Inferior parietal cortex (tissue), 1 donor: ENCODE measurements around the gene NR3C1.

Experiments
- DNase-seq: peaks from one replicate; pipeline ENCODE4 v3.0.0-alpha.2; 2016; ENCODE audit errors: extremely low spot score

NR3C1 gene

GRCh38 chr5:143362664-143363227, 40.7 kb downstream of the NR3C1 start:
- DNase-seq: no peak

DNA sequence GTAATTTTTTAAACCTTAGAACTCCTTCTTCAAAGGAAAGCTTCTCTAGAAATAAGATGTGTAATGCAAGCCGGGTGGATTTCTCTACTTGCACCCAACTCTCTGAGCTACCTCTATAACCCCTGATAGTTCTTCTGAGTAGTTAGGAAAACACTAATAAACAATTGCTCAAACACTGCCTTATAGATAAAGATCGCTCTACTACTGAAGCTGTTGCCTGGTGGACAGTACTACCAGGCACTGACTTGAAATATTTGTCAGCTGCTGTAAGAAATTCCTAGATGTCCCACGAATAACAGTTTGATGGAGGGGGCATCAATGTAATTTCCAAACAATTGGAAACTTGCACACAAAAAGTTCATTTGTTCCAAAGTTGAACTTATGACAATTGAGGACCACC, 42.0 kb downstream of the NR3C1 start:
- no peak for DNase-seq

GRCh38 chr5:143360755-143361154, 42.7 kb downstream of the NR3C1 start:
- DNase-seq: no peak

DNA sequence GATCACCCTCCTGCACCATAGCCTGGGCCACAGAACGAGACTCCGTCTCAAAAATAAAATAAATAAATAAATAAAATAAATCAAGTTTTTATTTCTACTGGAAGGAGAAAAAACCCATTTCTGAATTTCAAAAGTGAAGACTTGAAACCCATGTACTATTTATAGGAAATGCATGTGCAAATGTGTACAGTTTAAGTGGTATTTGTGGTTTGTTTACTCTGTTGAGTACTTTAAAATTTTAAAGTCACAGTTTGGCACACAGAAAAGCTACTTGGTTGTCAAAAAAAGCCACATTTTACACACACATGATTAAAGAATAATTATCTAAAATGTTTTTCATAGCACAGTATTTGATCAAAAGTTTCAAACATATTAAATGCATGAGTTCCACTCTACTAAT, 43.6 kb downstream of the NR3C1 start:
- no peak for DNase-seq

DNA sequence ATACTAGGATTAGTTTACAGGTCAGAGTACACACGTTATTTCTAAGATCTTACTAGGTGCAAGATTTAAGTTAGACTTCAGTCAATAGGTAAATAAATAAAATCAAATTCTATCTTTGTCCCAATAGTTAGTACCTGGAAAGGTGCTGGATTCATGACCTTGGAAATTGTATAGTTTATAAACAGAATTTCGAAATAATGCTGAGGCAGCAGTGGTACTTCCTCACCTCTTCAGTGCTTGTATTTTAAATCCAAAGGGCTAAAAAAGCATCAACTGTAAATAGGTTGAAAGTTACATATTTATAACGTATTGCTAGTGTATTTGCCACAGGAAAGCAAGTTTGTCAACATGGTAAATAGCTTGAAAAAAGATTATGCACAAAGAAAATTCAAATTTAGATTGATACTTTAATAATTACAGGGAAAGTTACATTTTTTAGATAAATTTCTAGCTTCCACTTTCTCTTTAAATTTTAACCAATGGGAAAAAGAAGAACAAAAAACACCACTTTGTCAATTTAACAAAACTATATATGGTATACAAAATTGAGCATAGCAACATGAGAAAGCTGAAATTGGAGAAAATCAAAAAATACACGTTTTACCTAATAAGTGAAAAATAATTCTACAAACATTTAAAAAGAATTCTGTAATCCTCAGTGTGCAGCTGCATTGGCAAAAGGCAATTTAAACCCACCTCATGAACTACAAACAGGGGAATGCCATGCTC, 46.5 kb downstream of the NR3C1 start:
- no peak for DNase-seq

GRCh38 chr5:143355710-143356109, 47.8 kb downstream of the NR3C1 start:
- no peak for DNase-seq

GRCh38 chr5:143354025-143354424, 49.5 kb downstream of the NR3C1 start:
- no peak for DNase-seq

GRCh38 chr5:143352691-143353090, 50.8 kb downstream of the NR3C1 start:
- no peak for DNase-seq

- DNase-seq: peak; percentile 13
Observed at GRCh38 chr5:143350751-143351602, 52.5 kb downstream of the NR3C1 start.

DNA sequence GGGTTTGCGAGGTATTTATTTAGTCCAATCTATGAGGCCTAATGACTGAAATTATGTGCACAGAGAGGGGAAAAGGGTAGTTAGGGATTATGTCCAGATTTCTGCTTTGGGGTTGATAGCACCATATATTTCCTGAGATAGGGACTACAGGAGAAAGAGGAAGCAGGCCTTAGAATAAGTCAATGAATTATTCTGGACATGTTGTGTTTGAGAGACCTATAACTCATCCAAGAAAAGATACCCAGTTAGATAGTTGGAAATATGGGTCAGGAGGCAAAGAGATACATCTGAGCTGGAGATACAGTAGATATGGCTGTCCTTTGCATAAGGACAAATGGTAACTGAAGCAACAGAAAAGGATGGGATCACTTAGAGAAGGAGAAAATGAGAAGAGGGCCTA, 53.1 kb downstream of the NR3C1 start:
- DNase-seq: no peak

- DNase-seq: no peak
Observed at GRCh38 chr5:143349177-143349576, 54.3 kb downstream of the NR3C1 start.

GRCh38 chr5:143347698-143348344, 55.7 kb downstream of the NR3C1 start:
- DNase-seq: peak; percentile 14

GRCh38 chr5:143347046-143347445, 56.4 kb downstream of the NR3C1 start:
- no peak for DNase-seq

GRCh38 chr5:143345671-143346440, 57.6 kb downstream of the NR3C1 start:
- no peak for DNase-seq

DNA sequence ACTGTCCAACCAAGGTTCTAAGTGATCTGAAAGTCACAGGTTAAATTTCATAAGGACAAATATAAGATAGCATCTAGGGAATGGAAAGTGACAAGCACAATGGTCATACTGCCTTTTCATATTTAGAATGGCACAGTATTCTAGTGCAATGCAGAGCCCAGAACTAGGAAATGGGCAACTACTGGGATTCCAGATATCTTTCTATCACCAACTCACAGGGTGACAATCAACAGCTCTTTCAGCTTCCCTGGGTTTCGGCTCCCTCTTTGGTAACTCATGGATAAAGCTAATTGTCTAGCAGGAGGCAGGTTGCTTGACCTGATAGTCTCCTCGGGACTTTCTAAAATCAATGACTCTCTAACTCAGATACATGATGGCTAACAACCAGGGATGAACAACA, 60.4 kb downstream of the NR3C1 start:
- DNase-seq: peak; percentile 5

DNA sequence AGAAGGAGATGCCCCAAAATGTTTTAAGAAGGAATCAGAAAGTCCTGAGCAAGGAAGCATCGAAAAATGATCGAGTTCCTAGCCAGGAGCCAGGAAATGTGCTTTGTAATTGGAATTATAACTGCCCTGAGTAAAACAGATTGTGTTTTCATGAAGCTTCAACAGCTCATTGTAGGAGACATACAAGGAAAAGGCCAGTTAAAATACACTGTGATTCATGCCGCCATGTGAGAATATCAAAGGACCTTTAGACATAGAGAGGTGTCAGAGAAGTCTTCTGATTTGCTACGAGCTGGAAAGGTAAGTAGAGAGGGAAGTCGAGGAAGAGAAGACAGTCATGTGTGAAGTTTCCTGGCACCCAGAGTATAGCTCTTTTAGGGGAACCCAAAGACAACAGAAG, 60.9 kb downstream of the NR3C1 start:
- DNase-seq: peak; percentile 25

GRCh38 chr5:143341807-143342570, 61.5 kb downstream of the NR3C1 start:
- peak; percentile 3 for DNase-seq

DNA sequence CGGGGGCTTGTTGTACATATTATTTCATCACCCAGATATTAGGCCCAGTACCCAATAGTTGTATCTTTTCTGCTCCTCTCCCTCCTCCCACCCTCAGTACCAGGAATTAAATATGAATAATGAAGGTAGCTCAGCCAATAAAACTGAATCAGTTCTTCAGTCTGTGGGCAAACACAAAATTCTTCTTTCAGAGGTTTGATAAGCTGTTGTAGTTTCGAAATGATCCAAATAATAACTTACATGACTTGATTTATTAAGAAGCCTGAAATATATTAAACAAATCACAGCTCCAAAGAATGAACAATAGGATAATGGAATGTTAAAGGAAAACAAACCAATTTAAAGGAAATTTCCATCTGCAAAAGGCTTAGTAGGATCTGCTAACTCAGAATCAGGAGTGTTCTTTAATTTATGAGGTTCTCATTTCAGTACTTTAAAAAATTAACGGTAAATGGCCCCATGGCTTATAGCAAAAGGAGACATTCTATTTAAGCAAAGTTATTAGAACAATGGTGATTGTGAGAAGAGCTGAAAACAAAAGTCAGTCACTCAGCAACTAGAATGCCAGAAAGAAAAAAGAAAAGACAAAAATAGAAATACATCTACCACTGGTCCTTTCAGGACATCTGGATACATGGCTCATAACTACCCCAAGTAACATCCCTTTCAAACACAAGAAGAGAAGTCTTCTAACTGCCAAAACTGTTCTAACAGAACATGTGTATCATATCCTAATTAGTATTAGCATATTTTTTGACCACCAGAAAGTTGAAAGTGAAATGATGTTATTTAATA, 62.4 kb downstream of the NR3C1 start:
- peak; percentile 26 for DNase-seq

GRCh38 chr5:143338658-143339366, 64.7 kb downstream of the NR3C1 start:
- DNase-seq: no peak
